GM19397 (cell line): Measurements from ENCODE around the gene LRRC23.
"Not testable (repeated sequence)": the region's sequence is repeated elsewhere in the genome, so short reads cannot be mapped to it uniquely, and the experiment has no call there.

Experiments
- ATAC-seq: cut with Tn5 transposase; IDR thresholded peaks from one replicate; pipeline ENCODE4 v1.9.1; 2021; ENCODE audit warnings: mild to moderate bottlenecking, moderate library complexity; ENCODE audit not compliant: unreplicated experiment

Gene LRRC23, protein sequence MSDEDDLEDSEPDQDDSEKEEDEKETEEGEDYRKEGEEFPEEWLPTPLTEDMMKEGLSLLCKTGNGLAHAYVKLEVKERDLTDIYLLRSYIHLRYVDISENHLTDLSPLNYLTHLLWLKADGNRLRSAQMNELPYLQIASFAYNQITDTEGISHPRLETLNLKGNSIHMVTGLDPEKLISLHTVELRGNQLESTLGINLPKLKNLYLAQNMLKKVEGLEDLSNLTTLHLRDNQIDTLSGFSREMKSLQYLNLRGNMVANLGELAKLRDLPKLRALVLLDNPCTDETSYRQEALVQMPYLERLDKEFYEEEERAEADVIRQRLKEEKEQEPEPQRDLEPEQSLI

DNA sequence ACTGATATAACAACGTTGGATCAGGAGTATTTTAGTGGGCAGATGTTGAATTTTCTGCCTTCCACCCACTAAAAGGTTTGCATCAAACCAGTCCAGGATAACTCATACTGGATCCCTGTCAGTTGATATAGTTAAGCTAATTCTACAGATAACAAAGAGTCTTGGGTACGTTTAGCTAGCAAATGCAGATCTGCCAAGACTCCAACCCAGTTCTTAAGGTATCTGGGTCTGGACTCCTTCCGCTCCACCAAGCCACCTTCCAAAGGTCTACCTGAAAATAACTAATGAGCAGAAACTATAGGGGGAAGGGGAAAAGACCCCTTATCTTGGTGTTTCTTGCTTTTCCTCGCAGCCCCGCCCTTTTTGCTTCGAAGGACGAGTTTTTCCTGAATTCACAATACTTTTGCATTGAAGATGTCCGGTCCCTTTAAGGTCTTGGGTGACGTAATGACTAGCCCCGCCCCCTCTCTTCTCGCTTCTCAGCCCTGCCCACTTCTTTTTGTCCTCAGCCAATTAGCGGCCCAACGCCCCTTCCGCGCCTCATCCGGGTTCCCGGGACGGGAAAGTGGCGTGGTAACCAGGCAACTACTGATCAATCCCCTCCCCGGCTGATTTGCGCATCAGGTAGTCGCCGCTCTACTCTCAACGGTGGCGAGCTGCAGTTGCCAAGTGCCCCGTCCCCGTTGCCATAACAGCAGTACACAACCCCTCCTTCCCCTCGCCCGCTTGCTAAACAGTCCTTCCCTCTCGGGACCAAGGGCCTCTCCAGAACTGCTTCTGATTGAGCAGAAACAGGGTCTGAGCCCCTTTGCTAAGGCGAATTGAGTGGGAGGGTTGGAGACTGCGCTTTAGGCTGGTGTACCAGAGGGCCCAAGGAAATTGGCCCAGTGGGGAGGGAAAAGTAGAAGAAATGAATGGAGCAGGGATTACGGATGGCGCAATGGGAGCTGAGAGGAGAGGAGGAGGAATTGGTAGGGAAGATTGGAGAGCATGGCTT lies at the start of gene LRRC23:
Gene LRRC23, plus strand, starts transcription at position 543 of the 997 bp plus-strand sequence. CDS start 812 bp downstream, outside the sequence.
- ATAC-seq: peak; percentile 91

DNA sequence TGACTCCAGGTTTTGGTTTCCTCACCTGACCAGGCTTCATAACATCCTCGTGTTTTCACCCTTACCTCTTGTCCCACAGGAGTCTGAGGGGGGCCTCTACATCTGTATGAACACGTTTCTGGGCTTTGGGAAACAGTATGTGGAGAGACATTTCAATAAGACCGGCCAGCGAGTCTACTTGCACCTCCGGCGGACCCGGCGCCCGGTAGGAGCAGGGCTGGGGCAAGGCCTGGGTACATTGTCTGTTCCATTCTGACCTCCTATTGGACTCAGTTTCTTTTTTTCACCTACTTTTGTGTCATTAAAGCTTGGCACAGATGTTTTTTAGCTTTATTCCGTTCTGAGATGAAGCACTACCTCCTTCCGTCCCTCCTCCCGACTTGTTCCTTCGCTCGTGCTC lies 49.3 kb upstream of the LRRC23 start:
- ATAC-seq: no peak

DNA sequence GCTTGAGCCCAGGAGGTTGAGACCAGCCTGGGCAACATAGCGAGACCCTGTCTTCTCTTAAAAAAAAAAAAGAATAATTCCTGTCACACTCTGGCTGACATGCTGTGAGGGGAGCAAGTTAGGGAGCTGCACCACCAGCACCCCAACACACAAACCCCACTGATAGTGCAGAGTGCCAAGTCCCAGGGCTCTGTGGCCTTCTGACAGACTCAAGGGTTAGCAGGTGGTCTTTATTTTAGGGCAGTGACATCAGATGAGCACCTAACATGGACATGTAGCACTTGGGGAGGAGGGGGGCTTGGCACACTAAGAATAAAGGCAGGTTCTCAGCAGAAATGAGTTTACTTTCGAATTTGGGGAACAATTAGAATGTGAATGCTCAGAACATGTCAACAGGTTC lies 45.8 kb upstream of the LRRC23 start:
- ATAC-seq: no peak

DNA sequence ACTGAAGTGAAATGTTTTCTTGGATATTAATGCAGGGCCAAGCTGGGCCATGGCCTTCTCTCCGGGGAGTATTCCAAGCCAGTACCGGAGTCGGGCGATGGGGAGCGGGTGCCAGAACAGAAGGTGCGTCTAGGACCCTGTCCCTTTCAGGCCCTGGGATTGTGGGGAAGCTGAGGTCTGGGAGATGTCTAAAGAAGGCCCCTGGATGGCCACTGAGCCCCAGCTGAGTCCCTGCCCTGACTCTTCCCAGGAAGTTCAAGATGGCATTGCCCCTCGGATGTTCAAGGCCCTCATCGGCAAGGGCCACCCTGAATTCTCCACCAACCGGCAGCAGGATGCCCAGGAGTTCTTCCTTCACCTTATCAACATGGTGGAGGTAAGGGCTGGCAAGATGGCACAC lies 44.5 kb upstream of the LRRC23 start:
- ATAC-seq: no peak

DNA sequence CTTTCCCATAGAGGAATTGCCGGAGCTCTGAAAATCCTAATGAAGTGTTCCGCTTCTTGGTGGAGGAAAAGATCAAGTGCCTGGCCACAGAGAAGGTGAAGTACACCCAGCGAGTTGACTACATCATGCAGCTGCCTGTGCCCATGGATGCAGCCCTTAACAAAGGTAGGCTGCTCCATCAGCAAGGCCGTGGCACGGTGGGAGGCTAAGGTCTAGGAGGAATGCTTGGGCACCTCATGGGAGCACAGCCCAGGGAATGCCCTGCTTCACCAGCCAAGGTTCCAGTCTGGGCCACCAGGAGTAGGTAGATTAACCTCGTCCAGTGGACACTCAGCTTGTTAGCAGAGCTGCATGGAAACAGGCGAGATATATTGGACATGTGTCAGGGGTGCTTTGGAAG lies 43.7 kb upstream of the LRRC23 start:
- ATAC-seq: no peak

DNA sequence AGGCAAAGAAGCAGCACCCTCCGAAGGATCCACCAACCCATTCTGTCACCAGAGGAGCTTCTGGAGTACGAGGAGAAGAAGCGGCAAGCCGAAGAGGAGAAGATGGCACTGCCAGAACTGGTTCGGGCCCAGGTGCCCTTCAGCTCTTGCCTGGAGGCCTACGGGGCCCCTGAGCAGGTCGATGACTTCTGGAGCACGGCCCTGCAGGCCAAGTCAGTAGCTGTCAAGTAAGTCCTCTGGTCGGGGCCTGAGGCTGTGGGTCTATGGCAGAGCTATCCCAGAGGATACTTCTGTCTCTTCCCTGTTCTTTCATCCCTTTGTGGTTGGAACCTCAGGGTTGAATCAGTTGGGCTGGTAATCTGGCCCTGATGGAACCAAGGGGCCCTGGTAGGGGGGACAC lies 43.2 kb upstream of the LRRC23 start:
- no peak for ATAC-seq

DNA sequence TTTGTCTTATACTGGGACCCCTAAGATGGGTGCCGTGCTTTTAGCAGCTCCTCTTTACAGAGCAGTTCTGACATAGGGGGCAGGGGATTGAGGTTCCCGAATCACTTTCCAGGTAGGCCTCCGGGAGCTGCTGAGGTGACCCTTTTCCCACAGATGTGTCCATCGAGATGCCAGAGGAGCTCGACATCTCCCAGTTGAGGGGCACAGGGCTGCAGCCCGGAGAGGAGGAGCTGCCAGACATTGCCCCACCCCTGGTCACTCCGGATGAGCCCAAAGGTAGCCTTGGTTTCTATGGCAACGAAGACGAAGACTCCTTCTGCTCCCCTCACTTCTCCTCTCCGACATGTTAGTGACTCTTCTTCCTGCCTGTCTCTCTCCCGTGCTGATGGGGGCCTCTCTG lies 41.6 kb upstream of the LRRC23 start:
- ATAC-seq: no peak

DNA sequence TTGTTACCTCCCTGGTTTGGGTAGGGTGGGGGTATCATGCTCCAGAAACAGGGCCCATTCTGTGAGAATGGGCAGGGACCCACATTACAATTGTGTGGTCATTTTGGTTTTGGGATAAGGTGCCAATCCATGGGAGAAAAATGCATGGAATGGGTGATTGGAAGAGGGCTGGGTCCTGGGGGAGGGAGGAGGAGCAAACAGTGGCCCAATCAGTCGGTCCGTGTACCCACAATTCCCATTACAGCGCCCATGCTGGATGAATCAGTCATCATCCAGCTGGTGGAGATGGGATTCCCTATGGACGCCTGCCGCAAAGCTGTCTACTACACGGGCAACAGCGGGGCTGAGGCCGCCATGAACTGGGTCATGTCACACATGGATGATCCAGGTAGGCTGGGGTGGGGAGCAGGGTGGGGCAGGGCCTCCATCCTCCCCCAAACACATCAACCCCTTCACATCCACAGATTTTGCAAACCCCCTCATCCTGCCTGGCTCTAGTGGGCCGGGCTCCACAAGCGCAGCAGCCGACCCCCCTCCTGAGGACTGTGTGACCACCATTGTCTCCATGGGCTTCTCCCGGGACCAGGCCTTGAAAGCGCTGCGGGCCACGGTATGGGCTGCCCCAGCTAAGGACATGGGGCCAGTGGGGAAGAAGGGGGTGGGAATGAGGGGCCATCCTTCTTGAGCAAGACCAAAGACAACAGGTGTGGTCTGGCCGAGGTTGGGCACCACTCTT lies 40.9 kb upstream of the LRRC23 start:
- no peak for ATAC-seq

DNA sequence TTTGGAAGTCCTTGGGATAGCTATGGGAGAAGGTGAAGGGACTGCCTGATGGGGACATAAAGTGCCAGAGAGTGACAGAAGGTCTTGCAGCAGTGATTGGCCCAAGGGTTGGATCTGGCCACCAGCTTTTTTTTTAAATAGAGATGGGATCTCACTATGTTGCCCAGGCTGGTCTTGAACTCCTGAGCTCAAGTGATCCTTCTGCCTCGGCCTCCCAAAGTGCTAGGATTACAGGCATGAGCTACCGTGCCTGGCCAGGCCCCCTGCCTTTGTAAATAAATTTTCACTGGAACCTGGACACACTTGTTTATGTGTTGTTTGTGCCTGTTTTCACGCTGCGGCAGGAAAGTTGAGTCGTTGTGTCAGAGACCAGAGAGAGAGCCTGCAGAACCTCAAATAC lies 39.3 kb upstream of the LRRC23 start:
- ATAC-seq: not testable (repeated sequence)

DNA sequence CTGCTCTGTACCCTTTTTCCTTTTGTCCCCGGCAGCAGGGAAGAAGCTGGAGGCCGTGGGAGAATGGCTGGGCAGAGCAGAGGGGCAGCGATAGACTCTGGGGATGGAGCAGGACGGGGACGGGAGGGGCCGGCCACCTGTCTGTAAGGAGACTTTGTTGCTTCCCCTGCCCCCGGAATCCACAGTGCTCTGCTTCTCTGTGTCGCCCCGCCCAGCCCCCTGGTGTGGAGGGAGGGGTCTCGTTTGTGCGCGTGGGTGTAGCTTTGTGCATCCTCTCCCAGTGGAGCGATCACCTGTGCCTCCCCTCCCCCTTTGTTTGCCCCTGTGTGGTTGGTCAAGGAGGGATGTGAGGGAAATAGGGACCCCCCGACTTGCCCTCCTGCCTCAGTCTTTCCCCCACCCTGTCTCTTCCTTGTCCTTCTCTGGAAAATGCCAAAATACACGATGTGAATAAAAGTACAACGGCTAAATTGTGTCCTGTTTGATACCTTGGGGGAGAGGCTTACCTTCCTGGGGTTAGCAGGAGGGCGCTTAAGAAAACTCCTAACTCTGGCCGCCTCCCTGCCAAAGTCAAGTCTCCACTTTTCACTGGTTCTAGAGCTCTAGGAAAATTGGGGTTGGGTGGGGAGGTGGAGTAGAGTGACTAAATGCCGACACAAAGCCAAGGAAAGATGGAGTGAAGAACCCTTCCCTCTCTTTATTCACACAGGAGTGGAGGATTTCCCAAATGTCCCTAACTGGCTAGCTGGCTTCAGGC lies 38.3 kb upstream of the LRRC23 start:
- ATAC-seq: no peak

DNA sequence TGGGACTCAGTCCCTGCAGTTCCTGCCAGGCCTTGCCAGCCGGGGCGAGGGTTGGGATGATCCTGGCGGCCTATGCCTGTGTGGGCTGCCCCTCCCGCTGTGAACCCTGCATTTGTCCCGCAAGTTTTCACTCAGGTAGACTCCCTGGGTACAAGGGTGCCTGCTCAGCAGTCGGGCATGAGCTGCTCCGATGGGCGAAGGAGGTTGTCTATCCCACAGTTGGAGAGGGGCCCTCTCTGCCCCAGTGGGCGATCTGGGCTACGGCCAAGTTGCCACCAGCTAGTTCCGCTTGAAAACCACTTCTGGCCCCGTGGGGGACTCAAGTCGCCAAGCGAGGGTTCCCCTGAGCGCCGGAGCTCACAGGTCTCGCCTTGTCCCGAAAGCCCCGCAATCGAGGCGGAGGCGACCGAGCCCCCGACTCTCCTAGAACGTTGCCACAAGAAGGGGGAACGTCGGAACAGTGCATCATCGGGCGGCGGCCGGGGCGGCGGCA lies 37.7 kb upstream of the LRRC23 start:
- ATAC-seq: peak; percentile 19

DNA sequence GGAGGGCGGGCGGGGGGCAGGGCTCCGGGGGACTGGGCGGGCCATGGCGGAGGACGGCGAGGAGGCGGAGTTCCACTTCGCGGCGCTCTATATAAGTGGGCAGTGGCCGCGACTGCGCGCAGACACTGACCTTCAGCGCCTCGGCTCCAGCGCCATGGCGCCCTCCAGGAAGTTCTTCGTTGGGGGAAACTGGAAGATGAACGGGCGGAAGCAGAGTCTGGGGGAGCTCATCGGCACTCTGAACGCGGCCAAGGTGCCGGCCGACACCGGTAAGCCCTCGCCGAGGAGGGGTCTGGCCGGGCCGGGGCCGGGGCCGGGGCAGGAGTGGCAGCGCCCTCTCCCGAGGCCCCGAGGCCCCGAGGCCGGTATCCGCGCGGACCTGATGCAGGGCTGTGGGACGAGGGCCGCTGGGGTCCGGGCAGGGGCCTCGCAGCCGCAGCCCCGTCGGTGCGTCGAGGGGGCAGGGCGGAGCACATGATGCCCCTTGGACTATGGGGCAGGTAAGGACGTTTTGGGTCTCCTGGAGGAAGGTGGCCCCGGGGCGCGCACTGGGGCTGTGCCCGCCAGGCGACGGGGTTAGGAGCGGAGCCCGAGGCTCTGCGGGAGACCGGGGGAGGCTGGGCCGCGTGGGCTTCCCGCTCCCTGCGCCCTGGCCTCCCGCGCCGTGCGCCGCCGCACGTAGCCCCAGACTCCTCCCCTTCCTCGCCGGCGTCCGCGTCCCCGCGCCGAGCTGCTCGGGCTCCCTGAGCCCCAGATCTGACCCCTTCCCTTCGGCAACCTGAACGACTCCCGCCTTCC lies 37.0 kb upstream of the LRRC23 start, which contains the start of gene TPI1:
Gene TPI1, plus strand, starts transcription at position 119 of the 798 bp plus-strand sequence. Its CDS starts 36 bp downstream, at position 155.
- ATAC-seq: peak; percentile 52

DNA sequence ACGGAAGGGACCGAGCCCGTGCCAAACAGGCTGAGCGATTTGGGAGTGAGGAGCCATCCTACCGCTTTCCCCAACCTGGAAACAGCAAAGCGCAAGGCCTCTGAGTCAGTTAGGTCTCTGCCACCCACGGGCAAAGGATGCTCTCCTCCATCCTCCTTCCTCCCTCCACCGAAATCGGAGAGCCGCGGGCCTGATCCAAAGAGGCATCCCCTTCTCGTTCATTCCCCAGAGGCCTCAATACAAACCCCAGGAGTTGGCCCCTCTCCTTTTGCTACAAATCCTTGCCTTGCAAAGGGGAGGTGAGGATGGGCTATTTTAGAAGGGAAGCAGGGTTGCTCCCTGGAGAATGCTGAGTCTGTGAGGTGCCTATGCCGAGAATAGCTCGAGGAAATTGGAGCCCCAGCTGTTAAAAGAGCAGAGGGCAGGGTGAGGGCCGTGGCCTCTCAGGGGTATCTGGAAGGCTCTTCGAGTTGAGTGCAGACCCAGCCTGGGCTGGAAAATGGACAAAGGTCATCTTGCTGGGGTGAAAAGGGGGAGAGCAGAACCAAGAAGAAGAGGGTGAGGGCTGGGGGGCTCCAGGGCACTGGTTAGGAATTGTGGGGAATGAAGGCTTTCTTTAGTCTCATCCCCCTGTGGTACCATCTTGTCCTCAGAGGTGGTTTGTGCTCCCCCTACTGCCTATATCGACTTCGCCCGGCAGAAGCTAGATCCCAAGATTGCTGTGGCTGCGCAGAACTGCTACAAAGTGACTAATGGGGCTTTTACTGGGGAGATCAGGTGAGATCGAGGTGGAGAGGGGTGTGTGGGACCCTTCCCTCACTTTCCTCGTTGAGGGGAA lies 36.2 kb upstream of the LRRC23 start:
- ATAC-seq: no peak

DNA sequence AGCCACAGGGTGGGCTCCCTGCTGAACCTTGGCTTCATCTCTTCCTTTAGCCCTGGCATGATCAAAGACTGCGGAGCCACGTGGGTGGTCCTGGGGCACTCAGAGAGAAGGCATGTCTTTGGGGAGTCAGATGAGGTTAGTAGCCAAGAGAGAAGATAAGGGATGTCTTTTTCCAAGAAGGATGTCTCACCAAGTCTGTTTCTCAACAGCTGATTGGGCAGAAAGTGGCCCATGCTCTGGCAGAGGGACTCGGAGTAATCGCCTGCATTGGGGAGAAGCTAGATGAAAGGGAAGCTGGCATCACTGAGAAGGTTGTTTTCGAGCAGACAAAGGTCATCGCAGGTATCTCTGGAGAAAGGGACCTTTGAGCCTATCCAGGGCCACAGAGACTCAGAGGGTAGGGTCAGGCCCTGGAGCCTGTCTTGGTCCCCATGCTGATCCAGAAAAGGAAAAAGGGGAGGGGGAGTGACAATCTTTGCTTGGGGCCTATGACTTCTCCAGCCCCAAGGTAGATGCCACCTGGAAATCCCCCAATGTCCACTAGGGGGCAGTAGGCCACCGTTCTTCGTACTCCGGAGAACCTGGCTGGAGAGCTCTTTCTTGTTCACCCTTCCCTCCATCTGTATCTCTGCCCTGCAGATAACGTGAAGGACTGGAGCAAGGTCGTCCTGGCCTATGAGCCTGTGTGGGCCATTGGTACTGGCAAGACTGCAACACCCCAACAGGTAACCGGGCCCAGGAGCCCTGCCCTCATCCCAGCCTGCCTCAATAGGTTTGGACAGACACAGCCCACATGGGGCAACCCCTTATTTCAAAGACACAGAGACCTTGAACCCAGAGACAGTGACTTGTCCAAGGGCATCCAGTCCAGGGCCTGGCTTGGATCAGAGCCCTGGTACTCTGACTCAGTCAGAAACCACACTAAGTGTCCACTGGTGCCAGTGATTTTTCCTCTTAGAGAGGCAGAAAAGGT lies 35.3 kb upstream of the LRRC23 start:
- no peak for ATAC-seq

DNA sequence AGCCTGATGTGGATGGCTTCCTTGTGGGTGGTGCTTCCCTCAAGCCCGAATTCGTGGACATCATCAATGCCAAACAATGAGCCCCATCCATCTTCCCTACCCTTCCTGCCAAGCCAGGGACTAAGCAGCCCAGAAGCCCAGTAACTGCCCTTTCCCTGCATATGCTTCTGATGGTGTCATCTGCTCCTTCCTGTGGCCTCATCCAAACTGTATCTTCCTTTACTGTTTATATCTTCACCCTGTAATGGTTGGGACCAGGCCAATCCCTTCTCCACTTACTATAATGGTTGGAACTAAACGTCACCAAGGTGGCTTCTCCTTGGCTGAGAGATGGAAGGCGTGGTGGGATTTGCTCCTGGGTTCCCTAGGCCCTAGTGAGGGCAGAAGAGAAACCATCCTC lies 34.3 kb upstream of the LRRC23 start:
- not testable (repeated sequence) for ATAC-seq

DNA sequence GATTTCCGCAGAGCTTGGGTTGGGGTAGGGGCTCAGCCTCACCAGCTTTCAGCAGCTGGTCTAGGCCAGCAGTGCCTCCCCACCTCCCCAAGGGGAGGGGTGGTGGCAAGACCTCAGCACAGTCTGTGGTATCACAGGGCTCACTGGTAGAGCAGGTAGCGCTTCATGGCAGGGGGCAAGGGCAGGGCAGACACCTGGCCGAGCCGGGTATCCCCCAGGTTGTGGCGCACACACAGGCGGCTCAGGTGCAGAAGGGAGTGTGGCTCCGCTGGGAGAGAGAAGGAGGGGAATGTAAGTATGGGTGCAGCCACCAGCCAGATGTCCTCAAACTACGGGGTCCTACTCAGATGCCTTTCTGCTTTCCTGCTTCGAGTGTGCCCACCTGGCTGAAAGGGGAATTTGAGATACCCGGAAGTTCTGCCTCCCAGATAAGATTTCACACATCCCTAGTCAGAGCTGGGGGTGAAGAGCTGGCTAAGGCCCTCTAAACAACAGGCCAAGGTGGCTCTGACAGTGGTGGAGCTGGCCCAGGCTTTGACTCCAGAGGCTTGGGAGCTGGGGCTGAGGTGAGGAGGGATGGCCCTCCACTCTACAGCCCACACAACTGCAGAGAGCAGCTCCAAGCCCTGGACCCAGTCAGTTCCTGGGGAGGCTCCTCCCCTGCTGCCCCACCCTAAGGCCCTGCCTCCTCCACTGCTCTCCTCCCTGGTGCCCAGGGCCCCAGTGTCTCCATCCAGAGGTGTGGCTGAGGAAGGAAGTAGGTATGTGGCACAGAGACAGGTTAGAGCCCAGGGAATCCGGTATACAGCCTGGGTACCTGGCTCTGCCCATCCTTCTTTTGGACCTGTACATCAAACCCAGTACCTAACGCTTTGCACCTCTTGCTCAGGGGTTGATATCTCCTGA lies 33.3 kb upstream of the LRRC23 start:
- no peak for ATAC-seq
